ENCODE results near the gene KLHL2. TPM values are rescaled to one million over a fixed set of nuclear protein-coding genes. Genes with fewer than 3 reads are reported as not detected.
A peak's percentile ranks its signal among the peaks of the same experiment; 100 is the strongest.
"Not testable (repeated sequence)": the region's sequence is repeated elsewhere in the genome, so short reads cannot be mapped to it uniquely, and the experiment has no call there.

Gene KLHL2
- total and polyA plus RNA-seq, 2 of the 13 experiments (the other 11 are each of a cell fraction or from before 2014, with no cell fraction given) = 9.2 to 17.6 TPM

DNA sequence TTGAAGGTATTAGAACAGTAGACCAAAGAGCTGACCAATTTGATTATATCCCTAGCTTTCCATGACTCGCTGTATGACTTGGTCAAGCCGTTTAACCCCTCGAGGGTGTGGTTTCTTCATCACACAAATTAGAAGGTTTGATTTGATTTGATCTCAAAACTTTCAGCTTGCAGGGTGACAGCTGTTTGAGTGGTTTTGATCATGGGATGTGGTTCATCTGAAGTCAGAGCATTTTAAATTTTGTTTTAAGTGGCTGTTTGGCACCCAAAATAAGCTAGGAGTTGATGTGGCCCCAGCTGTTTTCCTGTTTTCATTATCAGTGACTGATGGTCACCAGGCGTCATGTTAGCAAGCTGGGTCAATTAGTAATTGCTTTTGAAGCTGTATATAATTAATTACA, 52.4 kb downstream of the KLHL2 start:
- CTCF ChIA-PET (ENCODE audit: low intra/inter-chr PET ratio, low total read pairs); H3K27ac ChIP-seq (ENCODE audit: extremely low read length, insufficient read depth, low read length); H3K4me2 ChIP-seq (ENCODE audit: low read depth, low read length); H3K79me2 ChIP-seq (ENCODE audit: insufficient read depth, low read length); POLR2A ChIA-PET; H3K4me3 ChIP-seq (replicated peaks in 1 of 3; ENCODE audit: insufficient read depth in 1 of 3, low read depth in 2 of 3, low read length in 3 of 3); H2AFZ ChIP-seq (ENCODE audit: low read length); ATAC-seq; H4K20me1 ChIP-seq (ENCODE audit: insufficient read depth, low read length); DNase-seq (ENCODE audit: low spot score); FAIRE-seq; H3K36me3 ChIP-seq (replicated peaks in 1 of 2; ENCODE audit: control insufficient read depth in 1 of 2, insufficient read depth in 2 of 2, low read length in 2 of 2); H3K27me3 ChIP-seq (ENCODE audit: control insufficient read depth in 1 of 2, insufficient read depth in 2 of 2, low read length in 2 of 2); H3K9ac ChIP-seq (ENCODE audit: insufficient read depth, low read depth, low read length); BruUV-seq (replicated peaks); in situ Hi-C loops (cut with HindIII; ENCODE audit: extremely low pct_ligation_motif_present, low pct_unique_long_range_greater_than_20kb); H3K9me3 ChIP-seq (ENCODE audit: low read length): not testable (repeated sequence)
- intact Hi-C loops (cut with micrococcal nuclease; ENCODE audit: unreplicated experiment) = loop anchor here (5.0 kb wide), 1 partner anchor 68 kb away; the partner anchor contains the start of gene MSMO1
- peaks cover 33% of the 10 kb centered on the region for H3K4me1 ChIP-seq (ENCODE audit: insufficient read depth, low read length)
- TF ChIP-seq ZNF652 (CRISPR knock-in tag; IDR thresholded peaks at IDR 0.05; ENCODE audit: borderline replicate concordance, low read depth) = 0 out of 2 replicates have a peak, but pooled peaks have one; percentile 35
- WGBS (ENCODE audit: low lambda C conversion rate) = 94% methylated on average over 4 of the region's 4 CpGs

DNA sequence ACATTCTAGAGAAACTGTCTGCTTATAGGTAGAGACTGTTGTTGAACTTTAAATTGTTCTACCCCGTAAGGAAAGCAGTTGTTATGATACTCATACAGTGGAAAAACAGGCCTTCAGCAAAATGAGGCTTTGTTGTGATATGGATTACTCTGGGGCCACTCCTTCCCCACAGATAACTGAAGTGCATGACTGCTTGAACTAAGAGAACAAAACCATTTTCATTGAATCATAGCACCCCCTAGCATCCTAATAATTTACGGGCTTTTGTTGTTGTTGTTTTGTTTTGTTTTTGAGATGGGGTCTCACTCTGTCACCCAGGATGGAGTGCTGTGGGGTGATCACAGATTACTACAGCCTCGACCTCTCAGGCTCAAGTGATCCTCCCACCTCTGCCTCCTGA, 54.9 kb downstream of the KLHL2 start:
- intact Hi-C loops (cut with micrococcal nuclease; ENCODE audit: unreplicated experiment); in situ Hi-C loops (cut with HindIII; ENCODE audit: extremely low pct_ligation_motif_present, low pct_unique_long_range_greater_than_20kb); DNase-seq (ENCODE audit: low spot score): not testable (repeated sequence)

DNA sequence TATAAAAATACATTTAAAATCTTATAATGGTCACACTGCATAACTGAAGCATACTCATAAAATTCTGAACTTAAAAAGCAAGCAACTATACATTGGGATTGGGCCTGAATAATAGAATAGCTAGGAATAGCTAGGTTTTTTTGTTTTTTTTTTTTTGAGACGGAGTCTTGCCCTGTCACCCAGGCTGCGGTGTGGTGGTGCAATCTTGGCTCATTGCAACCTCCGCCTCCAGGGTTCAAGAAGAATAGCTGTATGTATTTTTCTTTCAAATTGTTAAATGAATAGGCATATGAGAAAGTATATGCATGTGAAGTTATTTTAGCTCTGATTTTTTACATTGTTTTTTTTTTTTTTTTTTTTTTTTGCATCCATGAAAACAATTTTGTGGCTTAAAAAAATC, 56.1 kb downstream of the KLHL2 start:
- H3K27me3 ChIP-seq (ENCODE audit: control insufficient read depth in 1 of 2, insufficient read depth in 2 of 2, low read length in 2 of 2); H3K79me2 ChIP-seq (ENCODE audit: insufficient read depth, low read length); H3K27ac ChIP-seq (ENCODE audit: extremely low read length, insufficient read depth, low read length); ATAC-seq; H3K9ac ChIP-seq (ENCODE audit: insufficient read depth, low read depth, low read length); POLR2A ChIA-PET; in situ Hi-C loops (cut with HindIII; ENCODE audit: extremely low pct_ligation_motif_present, low pct_unique_long_range_greater_than_20kb); H3K4me1 ChIP-seq (ENCODE audit: insufficient read depth, low read length); H3K9me3 ChIP-seq (ENCODE audit: low read length); H3K36me3 ChIP-seq (replicated peaks in 1 of 2; ENCODE audit: control insufficient read depth in 1 of 2, insufficient read depth in 2 of 2, low read length in 2 of 2); H4K20me1 ChIP-seq (ENCODE audit: insufficient read depth, low read length); CTCF ChIA-PET (ENCODE audit: low intra/inter-chr PET ratio, low total read pairs); DNase-seq (ENCODE audit: low spot score); BruUV-seq (replicated peaks); H2AFZ ChIP-seq (ENCODE audit: low read length); H3K4me2 ChIP-seq (ENCODE audit: low read depth, low read length); H3K4me3 ChIP-seq (replicated peaks in 1 of 3; ENCODE audit: insufficient read depth in 1 of 3, low read depth in 2 of 3, low read length in 3 of 3); FAIRE-seq; intact Hi-C loops (cut with micrococcal nuclease; ENCODE audit: unreplicated experiment): not testable (repeated sequence)
- WGBS (ENCODE audit: low lambda C conversion rate) = over 99% methylated on average over 3 of the region's 3 CpGs

More for the DNA sequence above, 54.9 kb downstream of the KLHL2 start:
- H2AFZ ChIP-seq (ENCODE audit: low read length); POLR2A ChIA-PET; H3K4me2 ChIP-seq (ENCODE audit: low read depth, low read length); H3K4me3 ChIP-seq (replicated peaks in 1 of 3; ENCODE audit: insufficient read depth in 1 of 3, low read depth in 2 of 3, low read length in 3 of 3); H3K36me3 ChIP-seq (replicated peaks in 1 of 2; ENCODE audit: control insufficient read depth in 1 of 2, insufficient read depth in 2 of 2, low read length in 2 of 2); FAIRE-seq; H3K9ac ChIP-seq (ENCODE audit: insufficient read depth, low read depth, low read length); H4K20me1 ChIP-seq (ENCODE audit: insufficient read depth, low read length); CTCF ChIA-PET (ENCODE audit: low intra/inter-chr PET ratio, low total read pairs); H3K9me3 ChIP-seq (ENCODE audit: low read length); H3K27ac ChIP-seq (ENCODE audit: extremely low read length, insufficient read depth, low read length); H3K79me2 ChIP-seq (ENCODE audit: insufficient read depth, low read length); H3K27me3 ChIP-seq (ENCODE audit: control insufficient read depth in 1 of 2, insufficient read depth in 2 of 2, low read length in 2 of 2); BruUV-seq (replicated peaks); TF ChIP-seq SOX6 (IDR thresholded peaks at IDR 0.05): not testable (repeated sequence)
- peak; percentile 59; the same call in 2 of the 3 replicates for ATAC-seq
- 0 out of 2 replicates have a peak, but pooled peaks have one; percentile 14 for TF ChIP-seq SOX6 (CRISPR knock-in tag; IDR thresholded peaks at IDR 0.05)
- peak; percentile 48 for TF ChIP-seq STAG1 (CRISPR knock-in tag; IDR thresholded peaks at IDR 0.05)
- TF ChIP-seq, protein P1, sequence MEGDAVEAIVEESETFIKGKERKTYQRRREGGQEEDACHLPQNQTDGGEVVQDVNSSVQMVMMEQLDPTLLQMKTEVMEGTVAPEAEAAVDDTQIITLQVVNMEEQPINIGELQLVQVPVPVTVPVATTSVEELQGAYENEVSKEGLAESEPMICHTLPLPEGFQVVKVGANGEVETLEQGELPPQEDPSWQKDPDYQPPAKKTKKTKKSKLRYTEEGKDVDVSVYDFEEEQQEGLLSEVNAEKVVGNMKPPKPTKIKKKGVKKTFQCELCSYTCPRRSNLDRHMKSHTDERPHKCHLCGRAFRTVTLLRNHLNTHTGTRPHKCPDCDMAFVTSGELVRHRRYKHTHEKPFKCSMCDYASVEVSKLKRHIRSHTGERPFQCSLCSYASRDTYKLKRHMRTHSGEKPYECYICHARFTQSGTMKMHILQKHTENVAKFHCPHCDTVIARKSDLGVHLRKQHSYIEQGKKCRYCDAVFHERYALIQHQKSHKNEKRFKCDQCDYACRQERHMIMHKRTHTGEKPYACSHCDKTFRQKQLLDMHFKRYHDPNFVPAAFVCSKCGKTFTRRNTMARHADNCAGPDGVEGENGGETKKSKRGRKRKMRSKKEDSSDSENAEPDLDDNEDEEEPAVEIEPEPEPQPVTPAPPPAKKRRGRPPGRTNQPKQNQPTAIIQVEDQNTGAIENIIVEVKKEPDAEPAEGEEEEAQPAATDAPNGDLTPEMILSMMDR (CRISPR knock-in tag; IDR thresholded peaks at IDR 0.05) = peak; percentile 31; the same call in 1 of the 2 replicates
- 0 out of 2 replicates have a peak, but pooled peaks have one; percentile 13 for TF ChIP-seq MIXL1 (CRISPR knock-in tag; IDR thresholded peaks at IDR 0.05)
- H3K4me1 ChIP-seq (ENCODE audit: insufficient read depth, low read length) = peaks cover 13% of the 10 kb centered on the region
- 71% methylated on average over 3 of the region's 3 CpGs for WGBS (ENCODE audit: low lambda C conversion rate)
